PFSK-1 (cell line): ENCODE data around the gene NUCB2. TPM values are rescaled to one million over a fixed set of nuclear protein-coding genes. Genes with fewer than 3 reads are reported as not detected.

Experiments used
- FOXP2 ChIP-seq: optimal IDR thresholded peaks from 2 replicates; pipeline ENCODE3; 2011; ENCODE audit warnings: borderline replicate concordance, control low read depth, inconsistent platforms; ENCODE audit not compliant: insufficient read depth; ENCODE audit errors: extremely low read length, extremely low read depth
- POLR2AphosphoS5 ChIP-seq: IDR thresholded peaks from 2 replicates; pipeline ENCODE4 v1.6.1; 2012; ENCODE audit warnings: low read depth, mild to moderate bottlenecking, control low read depth, low read length, moderate library complexity
- REST ChIP-seq, 2 experiments: IDR thresholded peaks; 2 replicates each; pipeline versions ENCODE4 v1.6.1 to v1.8.0; 2011 to 2012; ENCODE audit warnings: low read depth in 2 of 2, low read length in 2 of 2, control low read depth in 1 of 2, inconsistent platforms in 1 of 2, mild to moderate bottlenecking in 1 of 2, moderate library complexity in 1 of 2; ENCODE audit not compliant: insufficient read depth in 1 of 2
- SIN3A ChIP-seq: IDR thresholded peaks from 2 replicates; pipeline ENCODE4 v1.6.1; 2012; ENCODE audit warnings: mild to moderate bottlenecking, low read length, moderate library complexity, borderline replicate concordance; ENCODE audit not compliant: insufficient read depth
- TAF1 ChIP-seq: IDR thresholded peaks from 2 replicates; pipeline ENCODE4 v1.6.1; 2012; ENCODE audit warnings: low read length, control low read depth, borderline replicate concordance; ENCODE audit not compliant: insufficient read depth
- polyA plus RNA-seq: library from polyadenylated mRNA; unstranded; fragments of >200 nt; gene quantifications from one replicate; pipeline ENCODE4 v1.2.1, GENCODE V29; 2012; ENCODE audit warnings: low read depth, missing spikeins; ENCODE audit not compliant: insufficient read length

NUCB2 gene
- polyA plus RNA-seq, result 27.9 TPM

GRCh38 chr11:17276236-17277023 lies at the start of gene NUCB2:
Gene NUCB2, plus strand, starts transcription at chr11:17276739. Its CDS starts 18,585 bp downstream, at chr11:17295324.
- TF ChIP-seq REST (IDR thresholded peaks at IDR 0.05; ENCODE audit: insufficient read depth in 1 of 2, low read depth in 2 of 2, low read length in 2 of 2) (no peak), POLR2AphosphoS5 (peak; percentile 81), TAF1 (peak; percentile 65; the same call in 1 of the 2 replicates), FOXP2 (peak; percentile 49), SIN3A (no peak)

GRCh38 chr11:17229481-17230152 lies 46.9 kb upstream of the NUCB2 start:
- TF ChIP-seq SIN3A (no peak), FOXP2 (no peak), TAF1 (no peak), POLR2AphosphoS5 (no peak), REST (IDR thresholded peaks at IDR 0.05; ENCODE audit: insufficient read depth in 1 of 2, low read depth in 2 of 2, low read length in 2 of 2) (no peak)

GRCh38 chr11:17230867-17231851 lies 45.4 kb upstream of the NUCB2 start:
- TF ChIP-seq FOXP2, result no peak

GRCh38 chr11:17233101-17233500 lies 43.4 kb upstream of the NUCB2 start:
- no peak for TF ChIP-seq SIN3A

- TF ChIP-seq REST (IDR thresholded peaks at IDR 0.05; ENCODE audit: insufficient read depth in 1 of 2, low read depth in 2 of 2, low read length in 2 of 2), result no peak
- TF ChIP-seq FOXP2, result no peak
- TF ChIP-seq POLR2AphosphoS5, result no peak
- no peak for TF ChIP-seq SIN3A
- TF ChIP-seq TAF1, result no peak
Observed at GRCh38 chr11:17238377-17238776, 38.2 kb upstream of the NUCB2 start.

GRCh38 chr11:17240780-17241179 lies 35.8 kb upstream of the NUCB2 start:
- TF ChIP-seq TAF1 (no peak), REST (IDR thresholded peaks at IDR 0.05; ENCODE audit: insufficient read depth in 1 of 2, low read depth in 2 of 2, low read length in 2 of 2) (no peak), FOXP2 (no peak), POLR2AphosphoS5 (no peak), SIN3A (no peak)
